IPS-18c (cell line): ENCODE results near the gene PFKP.

Experiments
- H3K4me3 ChIP-seq: 2 replicates; pipeline ENCODE4 v1.7.0; 2013; ENCODE audit warnings: low read depth, mild to moderate bottlenecking, low read length, moderate library complexity; ENCODE audit not compliant: insufficient read depth
- H3K9me3 ChIP-seq: one replicate; pipeline ENCODE4 v1.6.1; 2013; ENCODE audit warnings: mild to moderate bottlenecking, low read length, moderate library complexity; ENCODE audit not compliant: control insufficient read depth, insufficient read depth

Gene PFKP

DNA sequence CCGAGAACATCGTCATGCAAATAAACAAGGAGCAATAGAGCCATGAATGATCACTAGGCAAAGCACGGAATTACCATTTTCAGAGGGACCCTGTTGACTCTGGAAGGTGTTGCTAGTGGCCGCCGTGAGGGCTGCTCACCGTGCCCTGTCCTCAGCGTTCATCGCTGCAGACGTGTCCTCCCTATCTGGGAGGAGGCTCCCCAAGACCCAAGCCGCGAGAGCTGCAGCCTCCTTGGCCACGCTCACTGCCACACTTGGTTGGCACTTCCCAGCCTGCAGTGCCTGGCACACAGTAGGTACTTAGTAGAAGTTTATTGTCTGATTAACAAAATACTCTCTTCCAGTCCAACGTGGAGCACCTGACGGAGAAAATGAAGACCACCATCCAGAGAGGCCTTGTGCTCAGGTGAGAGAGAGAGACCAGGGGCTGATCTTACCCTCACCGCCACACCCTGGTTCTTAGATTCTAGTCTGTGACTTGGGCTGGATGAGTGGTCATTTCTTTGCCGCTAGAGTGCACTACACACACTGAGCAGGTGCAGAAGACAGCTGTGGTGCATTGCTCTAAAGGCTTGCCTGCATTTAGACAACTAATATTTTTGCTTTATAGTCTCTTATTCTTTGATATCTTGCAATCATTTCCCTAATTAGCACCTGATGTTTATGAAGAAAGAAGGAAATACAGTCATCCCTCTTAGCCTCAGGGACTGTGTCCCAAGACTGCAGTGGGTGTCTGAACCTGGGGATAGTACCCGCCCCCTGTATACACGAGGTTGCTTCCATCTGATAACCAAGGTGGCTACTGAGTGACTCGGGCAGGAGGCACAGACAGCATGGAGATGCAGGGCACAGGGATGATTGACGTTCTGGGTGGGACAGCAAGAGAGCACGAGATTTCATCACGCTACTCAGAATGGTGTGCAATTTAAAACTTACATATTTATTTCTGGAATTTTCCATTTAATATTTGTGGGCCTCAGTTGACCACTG, 65.0 kb downstream of the PFKP start:
- Histone ChIP-seq H3K4me3 (no peak overlapping the region), H3K9me3 (no peaks in the 10 kb centered on the region)

GRCh38 chr10:3133948-3134347, 66.6 kb downstream of the PFKP start:
- H3K4me3 ChIP-seq = no peak overlapping the region
- no peaks in the 10 kb centered on the region for H3K9me3 ChIP-seq

- H3K4me3 ChIP-seq = no peak overlapping the region
- H3K9me3 ChIP-seq = no peaks in the 10 kb centered on the region
Measured at GRCh38 chr10:3135006-3135405, 67.7 kb downstream of the PFKP start.

DNA sequence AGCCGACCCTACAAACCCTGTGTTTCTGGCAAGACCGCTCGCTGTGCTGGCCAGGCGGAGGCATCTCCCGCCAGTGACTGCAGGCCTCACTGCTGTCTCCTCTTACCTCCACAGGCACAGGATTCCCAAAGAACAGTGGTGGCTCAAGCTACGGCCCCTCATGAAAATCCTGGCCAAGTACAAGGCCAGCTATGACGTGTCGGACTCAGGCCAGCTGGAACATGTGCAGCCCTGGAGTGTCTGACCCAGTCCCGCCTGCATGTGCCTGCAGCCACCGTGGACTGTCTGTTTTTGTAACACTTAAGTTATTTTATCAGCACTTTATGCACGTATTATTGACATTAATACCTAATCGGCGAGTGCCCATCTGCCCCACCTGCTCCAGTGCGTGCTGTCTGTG, 69.0 kb downstream of the PFKP start:
- no peaks in the 10 kb centered on the region for H3K9me3 ChIP-seq
- H3K4me3 ChIP-seq = no peak overlapping the region

DNA sequence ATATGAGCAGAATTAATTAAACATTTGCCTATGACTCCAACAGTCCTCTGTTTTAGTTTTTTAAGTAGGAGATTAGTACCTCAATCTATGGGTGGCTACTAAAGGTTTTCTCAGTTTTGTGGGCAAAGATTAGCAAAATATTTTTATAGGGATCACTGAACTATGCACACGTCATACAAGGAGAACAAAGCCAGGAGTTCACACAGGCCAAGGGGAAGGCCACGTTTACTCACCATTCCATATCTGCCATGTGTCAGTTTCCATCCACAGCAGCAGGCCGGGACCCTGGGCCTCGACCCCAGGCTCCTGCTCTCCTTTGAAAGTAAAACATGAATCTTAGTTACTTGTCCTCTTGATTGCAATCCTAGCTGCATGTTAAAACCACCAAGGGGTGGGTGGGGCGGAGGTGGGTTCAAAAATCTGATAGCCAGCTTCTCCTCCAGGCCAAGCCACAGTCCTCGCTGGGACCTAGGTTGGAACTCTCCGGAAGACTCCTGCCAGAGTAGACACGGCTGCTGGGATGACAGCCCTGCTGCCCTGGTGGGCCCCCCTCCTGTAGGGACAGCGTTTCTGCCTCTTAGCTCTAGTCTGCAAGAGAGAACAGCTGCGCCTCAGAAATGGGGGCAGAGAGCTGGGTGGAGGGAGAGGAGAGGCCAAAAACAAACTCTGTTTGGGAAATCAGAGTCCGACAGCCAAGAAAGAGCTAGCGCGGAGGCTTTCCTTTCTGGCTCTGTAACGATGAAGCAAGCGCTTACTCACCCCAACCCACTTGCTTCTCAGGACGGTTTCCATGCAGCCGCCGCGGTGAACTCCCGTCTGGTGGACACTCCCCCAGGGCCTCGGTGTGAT, 69.6 kb downstream of the PFKP start:
- Histone ChIP-seq H3K4me3 (no peak overlapping the region), H3K9me3 (no peaks in the 10 kb centered on the region)

DNA sequence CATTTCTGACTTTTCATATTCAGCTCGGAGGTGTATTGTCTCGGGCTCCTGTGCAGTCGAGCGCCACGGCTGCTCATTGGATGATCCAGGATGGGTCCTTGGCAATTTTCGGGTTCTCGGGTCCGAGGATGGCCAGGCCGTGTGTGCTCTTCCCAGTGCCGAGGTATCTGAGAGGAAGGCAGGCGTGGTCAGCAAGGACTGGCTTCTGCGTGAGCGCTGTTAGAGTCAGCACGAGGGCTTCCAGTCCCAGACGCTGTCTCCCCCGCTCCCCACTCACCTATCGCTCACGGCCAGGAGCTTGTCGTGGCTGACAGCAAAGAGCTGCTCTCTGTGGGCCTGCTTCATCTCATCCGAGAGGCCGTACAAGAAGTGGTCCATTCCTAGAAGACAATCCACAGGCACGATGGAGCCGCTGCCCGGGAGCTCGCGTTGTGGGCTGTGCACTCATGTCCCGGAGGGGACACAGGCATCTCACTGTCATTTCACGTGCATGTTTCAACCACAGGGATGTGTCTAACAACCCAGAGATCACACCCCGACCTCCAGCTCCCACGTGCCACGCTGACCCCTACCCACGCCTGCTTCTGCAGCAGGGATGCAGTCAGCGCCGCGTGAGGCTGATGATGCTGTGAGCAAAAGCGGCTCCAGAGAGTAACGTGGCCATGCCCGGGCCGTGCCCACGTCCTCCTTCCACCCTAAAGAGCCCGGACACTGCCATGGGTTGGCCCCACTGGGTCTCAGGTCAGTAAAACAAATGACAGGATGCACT, 70.8 kb downstream of the PFKP start:
- no peak overlapping the region for H3K4me3 ChIP-seq
- no peaks in the 10 kb centered on the region for H3K9me3 ChIP-seq

GRCh38 chr10:3139216-3139910, 72.0 kb downstream of the PFKP start:
- no peak overlapping the region for H3K4me3 ChIP-seq
- H3K9me3 ChIP-seq = no peaks in the 10 kb centered on the region

GRCh38 chr10:3140280-3140679, 72.9 kb downstream of the PFKP start:
- H3K9me3 ChIP-seq = no peaks in the 10 kb centered on the region
- no peak overlapping the region for H3K4me3 ChIP-seq

DNA sequence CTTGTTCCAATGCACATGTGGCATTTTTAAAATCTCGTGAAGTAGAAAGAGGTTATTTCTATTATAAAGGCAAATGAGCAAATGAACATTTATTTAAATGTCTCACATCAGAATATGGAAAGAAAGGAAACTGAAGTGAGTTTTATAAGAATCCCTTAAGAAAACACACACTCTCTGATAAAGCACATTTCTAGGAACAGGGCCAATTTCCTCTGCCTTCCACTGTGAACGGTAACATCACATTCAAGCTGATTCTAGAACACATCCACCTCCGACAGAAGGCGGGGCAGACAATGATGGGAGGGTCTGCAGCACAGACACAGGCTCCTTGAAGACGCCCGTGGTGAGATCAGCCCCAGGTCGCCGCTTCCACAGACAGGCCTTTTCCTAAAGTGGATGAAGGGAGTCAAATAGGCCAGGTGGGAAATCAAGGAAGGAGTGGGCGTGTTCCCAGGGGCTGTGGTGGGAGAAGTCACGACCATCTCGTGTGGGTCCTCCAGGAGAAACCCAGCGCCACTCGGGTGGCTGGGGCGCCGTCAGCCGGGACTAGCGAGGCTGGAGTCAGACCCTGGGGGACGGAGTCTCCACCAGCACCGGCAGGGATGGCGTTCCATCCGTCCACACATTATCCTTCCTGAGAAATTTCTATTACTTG, 74.1 kb downstream of the PFKP start:
- no peaks in the 10 kb centered on the region for H3K9me3 ChIP-seq
- H3K4me3 ChIP-seq = no peak overlapping the region

DNA sequence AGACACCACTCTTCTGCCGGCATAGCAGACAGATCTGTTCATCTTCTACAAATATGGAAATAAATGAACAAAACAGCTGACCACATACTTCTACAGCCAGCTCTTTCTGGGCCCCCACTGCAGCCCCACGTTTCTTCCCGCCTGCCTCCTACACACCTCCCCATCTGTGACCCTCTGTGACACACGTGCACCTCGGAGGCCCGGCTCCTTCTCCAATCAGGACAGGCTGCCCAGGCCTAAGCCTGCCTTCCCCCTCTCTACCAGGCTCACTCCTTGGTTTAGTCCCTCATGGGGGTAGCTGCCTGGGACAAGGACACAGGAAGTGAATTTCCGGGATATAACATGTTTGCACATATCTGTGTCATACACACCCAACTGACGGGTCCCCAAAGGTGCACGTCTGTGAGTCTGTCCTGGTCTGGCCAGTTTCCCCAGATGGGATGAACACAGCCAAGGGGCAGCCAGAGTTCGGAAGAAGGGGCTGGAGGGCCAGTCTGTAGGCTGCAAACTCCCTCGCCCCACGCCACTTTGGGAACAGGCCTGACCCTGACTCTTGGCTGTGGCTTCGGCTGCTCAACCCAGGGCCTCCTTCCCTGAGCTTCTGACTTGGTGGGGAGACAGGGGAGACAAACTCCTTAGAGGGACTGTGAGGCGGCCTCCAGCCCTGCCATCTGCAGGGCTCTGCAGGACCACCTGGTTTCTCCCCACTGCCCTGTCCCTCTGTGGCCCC, 75.0 kb downstream of the PFKP start:
- no peak overlapping the region for H3K4me3 ChIP-seq
- H3K9me3 ChIP-seq = no peaks in the 10 kb centered on the region

DNA sequence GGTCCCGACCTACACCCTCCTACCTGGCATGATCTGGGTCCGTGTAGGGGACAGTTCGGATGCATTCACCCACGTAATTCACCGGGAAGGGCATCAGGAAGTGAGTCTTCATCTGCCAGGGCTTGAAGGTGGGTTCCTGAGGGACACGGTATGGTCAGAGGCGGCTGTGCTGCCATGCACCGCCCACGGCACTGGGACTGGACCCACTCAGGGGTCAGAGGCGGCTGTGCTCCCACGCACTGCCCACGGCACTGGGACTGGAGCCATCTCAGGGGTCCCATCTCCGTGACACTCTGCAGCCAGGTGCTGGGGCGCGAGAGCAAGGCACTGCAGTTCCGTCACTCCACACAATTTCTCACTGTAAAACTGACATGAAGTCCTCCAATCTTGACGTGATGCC, 76.0 kb downstream of the PFKP start:
- Histone ChIP-seq H3K9me3 (no peaks in the 10 kb centered on the region), H3K4me3 (no peak overlapping the region)

DNA sequence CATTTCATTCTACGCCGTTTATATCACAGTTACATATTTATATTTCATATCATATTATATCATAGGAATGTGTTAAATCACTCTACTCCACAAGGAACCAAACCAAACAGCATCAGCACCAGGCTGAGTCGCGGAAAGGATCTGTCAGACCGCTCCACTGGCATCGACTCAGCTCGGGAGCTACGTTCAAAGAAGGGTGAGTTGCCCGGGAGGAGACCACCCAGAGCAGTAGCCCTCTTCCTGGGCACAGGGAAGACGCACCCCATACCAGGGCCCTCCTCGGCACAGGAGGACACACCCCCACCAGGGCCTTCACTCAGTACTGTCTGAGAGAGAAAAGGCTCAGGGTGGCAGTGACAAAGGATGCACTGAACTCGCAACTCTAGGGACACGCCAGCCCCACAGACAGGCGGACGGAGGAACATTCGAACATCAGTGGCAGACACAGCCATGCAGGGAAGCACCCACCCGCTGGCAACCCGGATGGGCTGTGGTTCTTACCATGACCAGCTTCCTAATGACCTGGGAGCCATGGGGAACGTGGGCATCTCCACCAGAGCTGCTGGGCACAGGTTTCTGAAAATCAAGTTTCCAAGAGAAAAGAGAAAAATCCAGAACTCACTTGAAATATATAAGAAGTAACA, 76.6 kb downstream of the PFKP start:
- no peak overlapping the region for H3K4me3 ChIP-seq
- no peaks in the 10 kb centered on the region for H3K9me3 ChIP-seq

DNA sequence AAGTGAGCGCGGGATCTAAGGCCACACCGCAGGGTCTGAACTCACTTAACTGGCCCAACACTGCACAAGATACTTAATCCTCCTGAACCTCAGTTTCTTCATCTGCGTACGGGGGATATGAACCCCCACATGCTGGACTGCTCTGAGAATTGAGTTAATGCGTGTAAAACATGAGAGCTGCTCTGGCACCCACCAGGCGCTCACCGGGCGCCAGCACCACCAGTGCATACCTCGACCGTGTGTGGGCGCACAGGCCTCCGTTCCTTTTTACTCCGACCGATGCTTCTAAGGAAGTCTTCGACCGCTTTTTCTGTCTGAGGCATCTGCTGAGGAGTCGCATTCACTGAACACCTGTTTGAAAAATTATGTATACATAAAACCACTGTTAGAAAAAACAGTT, 78.0 kb downstream of the PFKP start:
- Histone ChIP-seq H3K9me3 (no peaks in the 10 kb centered on the region), H3K4me3 (no peak overlapping the region)

- Histone ChIP-seq H3K4me3 (no peak overlapping the region), H3K9me3 (no peaks in the 10 kb centered on the region)
Measured at GRCh38 chr10:3146289-3146688, 78.9 kb downstream of the PFKP start.

- Histone ChIP-seq H3K4me3 (no peak overlapping the region), H3K9me3 (no peaks in the 10 kb centered on the region)
Measured at GRCh38 chr10:3147117-3147820, 79.9 kb downstream of the PFKP start.
